ENCODE measurements around the gene ACVR1. TPM values are rescaled to one million over a fixed set of nuclear protein-coding genes. Genes with fewer than 3 reads are reported as not detected.

ACVR1 gene
- total and polyA plus RNA-seq, 2 of the 13 experiments (the other 11 are each of a cell fraction or from before 2014, with no cell fraction given): 2.3 to 5.4 TPM

- no peak for TF ChIP-seq AHDC1 (CRISPR knock-in tag; IDR thresholded peaks at IDR 0.05; ENCODE audit: borderline replicate concordance)
- no peak for TF ChIP-seq RAD21 (CRISPR knock-in tag; IDR thresholded peaks at IDR 0.05)
- TF ChIP-seq DPF2 (CRISPR knock-in tag; IDR thresholded peaks at IDR 0.05; ENCODE audit: borderline replicate concordance, low read depth): no peak
- no peak for TF ChIP-seq CCAR2 (optimal IDR thresholded peaks at IDR 0.05; ENCODE audit: low read depth, low read length)
- no peak for TF ChIP-seq ZNF691 (CRISPR knock-in tag; IDR thresholded peaks at IDR 0.05; ENCODE audit: borderline replicate concordance, low read depth)
- no peak for TF ChIP-seq ZBTB20 (CRISPR knock-in tag; IDR thresholded peaks at IDR 0.05; ENCODE audit: borderline replicate concordance, low read depth)
- TF ChIP-seq ZFP36L2 (CRISPR knock-in tag; IDR thresholded peaks at IDR 0.05): no peak
- no peak for TF ChIP-seq YEATS4 (CRISPR knock-in tag; IDR thresholded peaks at IDR 0.05; ENCODE audit: borderline replicate concordance)
- TF ChIP-seq UBTF (CRISPR knock-in tag; IDR thresholded peaks at IDR 0.05): no peak
Measured at GRCh38 chr2:157891643-157892041, 15.5 kb upstream of the ACVR1 start (continued).
